HEK293 (cell line): ENCODE measurements around the gene SLITRK3.

ENCODE experiments used
- CTCF ChIP-seq: fragments of 450-650 bp; formaldehyde crosslinking; IDR thresholded peaks from 2 replicates; pipeline ENCODE4 v1.5.1; 2016; ENCODE audit warnings: missing biosample characterization, missing genetic modification characterization
- HOXC10 ChIP-seq: sonication (generic); formaldehyde crosslinking; IDR thresholded peaks from 2 replicates; pipeline ENCODE4 v1.8.1; 2023; ENCODE audit warnings: mild to moderate bottlenecking, missing genetic modification reagents
- PRDM4 ChIP-seq: fragments of 450-650 bp; formaldehyde crosslinking; IDR thresholded peaks from 2 replicates; pipeline ENCODE4 v1.5.1; 2017; ENCODE audit warnings: missing biosample characterization, missing genetic modification characterization
- REPIN1 ChIP-seq: fragments of 450-650 bp; formaldehyde crosslinking; IDR thresholded peaks from 2 replicates; pipeline ENCODE4 v1.5.1; 2017; ENCODE audit warnings: missing biosample characterization, missing genetic modification characterization, low read depth
- ZFP69B ChIP-seq: fragments of 450-650 bp; formaldehyde crosslinking; IDR thresholded peaks from 2 replicates; pipeline ENCODE4 v1.5.1; 2016; ENCODE audit warnings: missing biosample characterization, missing genetic modification characterization
- ZNF350 ChIP-seq: fragments of 450-650 bp; formaldehyde crosslinking; IDR thresholded peaks from 2 replicates; pipeline ENCODE4 v1.5.0; 2017; ENCODE audit warnings: missing biosample characterization, mild to moderate bottlenecking, missing genetic modification characterization
- TF ChIP-seq, protein P1 (sequence below): fragments of 450-650 bp; formaldehyde crosslinking; IDR thresholded peaks from 2 replicates; pipeline ENCODE4 v1.5.1; 2016; ENCODE audit warnings: missing biosample characterization, missing genetic modification characterization

- TF ChIP-seq CTCF (tag by site-specific recombination): no peak
- no peak for TF ChIP-seq HOXC10 (CRISPR knock-in tag)
- no peak for TF ChIP-seq ZNF350
- TF ChIP-seq PRDM4 (tag by site-specific recombination): no peak
- no peak for TF ChIP-seq REPIN1
- TF ChIP-seq, protein P1, sequence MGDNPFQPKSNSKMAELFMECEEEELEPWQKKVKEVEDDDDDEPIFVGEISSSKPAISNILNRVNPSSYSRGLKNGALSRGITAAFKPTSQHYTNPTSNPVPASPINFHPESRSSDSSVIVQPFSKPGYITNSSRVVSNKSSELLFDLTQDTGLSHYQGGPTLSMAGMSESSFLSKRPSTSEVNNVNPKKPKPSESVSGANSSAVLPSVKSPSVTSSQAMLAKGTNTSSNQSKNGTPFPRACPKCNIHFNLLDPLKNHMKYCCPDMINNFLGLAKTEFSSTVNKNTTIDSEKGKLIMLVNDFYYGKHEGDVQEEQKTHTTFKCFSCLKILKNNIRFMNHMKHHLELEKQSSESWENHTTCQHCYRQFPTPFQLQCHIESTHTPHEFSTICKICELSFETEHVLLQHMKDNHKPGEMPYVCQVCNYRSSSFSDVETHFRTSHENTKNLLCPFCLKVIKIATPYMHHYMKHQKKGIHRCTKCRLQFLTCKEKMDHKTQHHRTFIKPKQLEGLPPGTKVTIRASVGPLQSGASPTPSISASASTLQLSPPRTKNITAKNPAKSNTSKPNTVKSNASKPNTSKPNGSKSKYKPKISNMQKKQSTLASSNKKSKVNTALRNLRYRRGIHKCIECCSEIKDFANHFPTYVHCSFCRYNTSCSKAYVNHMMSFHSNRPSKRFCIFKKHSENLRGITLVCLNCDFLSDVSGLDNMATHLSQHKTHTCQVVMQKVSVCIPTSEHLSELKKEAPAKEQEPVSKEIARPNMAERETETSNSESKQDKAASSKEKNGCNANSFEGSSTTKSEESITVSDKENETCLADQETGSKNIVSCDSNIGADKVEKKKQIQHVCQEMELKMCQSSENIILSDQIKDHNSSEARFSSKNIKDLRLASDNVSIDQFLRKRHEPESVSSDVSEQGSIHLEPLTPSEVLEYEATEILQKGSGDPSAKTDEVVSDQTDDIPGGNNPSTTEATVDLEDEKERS (tag by site-specific recombination): no peak
- no peak for TF ChIP-seq ZFP69B (tag by site-specific recombination)
Measured at GRCh38 chr3:165243597-165243996, 47.4 kb upstream of the SLITRK3 start.
